CD4-positive, CD25-positive, alpha-beta regulatory T cell (primary cell): ENCODE results near the gene SH2B3. TPM values are rescaled to one million over a fixed set of nuclear protein-coding genes. Genes with fewer than 3 reads are reported as not detected.

Experiments
- ATAC-seq, 2 donors: fragments of 150-1000 bp; cut with Tn5 transposase; one replicate each; pipeline ENCODE4 v1.10.0; 2021; ENCODE audit warnings: low read depth in 2 of 2, moderate number of reproducible peaks in 2 of 2, moderate library complexity in 1 of 2
- DNase-seq, 3 donors: peaks; one replicate each; pipeline versions ENCODE4 v3.0.0 to v3.0.0-alpha.2; 2012 to 2022; ENCODE audit warnings: mixed read lengths in 1 of 3
- H3K27ac ChIP-seq: one replicate; pipeline ENCODE4 v1.7.0; 2013; ENCODE audit warnings: mild to moderate bottlenecking, low read length; ENCODE audit not compliant: insufficient read depth, poor library complexity, severe bottlenecking
- H3K27me3 ChIP-seq: one replicate; pipeline ENCODE4 v1.7.0; 2013; ENCODE audit warnings: low read length; ENCODE audit not compliant: control insufficient read depth, insufficient read depth
- H3K36me3 ChIP-seq: one replicate; pipeline ENCODE4 v1.7.0; 2013; ENCODE audit warnings: mild to moderate bottlenecking, low read length, moderate library complexity; ENCODE audit not compliant: control insufficient read depth, insufficient read depth
- H3K4me1 ChIP-seq: 2 replicates; pipeline ENCODE4 v1.7.0; 2013; ENCODE audit warnings: mild to moderate bottlenecking, low read length; ENCODE audit not compliant: insufficient read depth, control insufficient read depth, poor library complexity, severe bottlenecking
- H3K4me3 ChIP-seq: one replicate; pipeline ENCODE4 v1.7.0; 2013; ENCODE audit warnings: low read depth, mild to moderate bottlenecking, low read length, moderate library complexity
- H3K9me3 ChIP-seq, 2 experiments: 1 replicate in 1 of 2; 2 replicates in 1 of 2; pipeline ENCODE4 v1.7.0; 2013; ENCODE audit warnings: low read length in 2 of 2, mild to moderate bottlenecking in 1 of 2, moderate library complexity in 1 of 2; ENCODE audit not compliant: control insufficient read depth in 2 of 2
- H3K27ac Mint-ChIP-seq, 3 donors: one replicate each; pipeline ENCODE4 v1.8.0; 2020 to 2022; ENCODE audit warnings: mild to moderate bottlenecking in 3 of 3, mixed read lengths in 3 of 3, moderate library complexity in 2 of 3
- H3K27me3 Mint-ChIP-seq: one replicate; pipeline ENCODE4 v1.8.0; 2022; ENCODE audit warnings: mild to moderate bottlenecking, mixed read lengths
- H3K36me3 Mint-ChIP-seq: one replicate; pipeline ENCODE4 v1.8.0; 2020; ENCODE audit warnings: mixed read lengths
- H3K4me1 Mint-ChIP-seq, 4 donors: one replicate each; pipeline ENCODE4 v1.8.0; 2020 to 2022; ENCODE audit warnings: mixed read lengths in 4 of 4, mild to moderate bottlenecking in 1 of 4
- H3K4me3 Mint-ChIP-seq, 4 donors: one replicate each; pipeline ENCODE4 v1.8.0; 2020 to 2022; ENCODE audit warnings: mild to moderate bottlenecking in 4 of 4, mixed read lengths in 4 of 4, moderate library complexity in 3 of 4
- H3K9me3 Mint-ChIP-seq, 7 donors: one replicate each; pipeline ENCODE4 v1.8.0; 2020 to 2022; ENCODE audit warnings: mixed read lengths in 7 of 7, mild to moderate bottlenecking in 3 of 7, moderate library complexity in 2 of 7
- polyA plus RNA-seq, 4 donors: library from polyadenylated mRNA; unstranded; fragments of 300-500 nt; fragmentation: Illumina TruSeq; gene quantifications; one replicate each; pipeline ENCODE4 v1.2.3, GENCODE V29; 2021
- total RNA-seq: library from RNA; stranded (reverse); gene quantifications from one replicate; pipeline ENCODE4 v1.2.3, GENCODE V29; 2022

SH2B3 gene
- total and polyA plus RNA-seq, 5 donors from 2014 or later = 1.6 to 25.7 (median 3.9) TPM

GRCh38 chr12:111444925-111445725 is 39.4 kb downstream of the SH2B3 start:
- peak overlapping the region; percentile 45 to 83 (median 68) for H3K4me3 Mint-ChIP-seq
- no peaks in the 10 kb centered on the region for H3K27me3 Mint-ChIP-seq
- ATAC-seq (peak; percentile 95 to 97), DNase-seq (peak; percentile 61 to 95 (median 81))
- H3K4me1 Mint-ChIP-seq = peaks cover 5 to 81% (median 50%) of the 10 kb centered on the region in 4 donors
- Histone ChIP-seq H3K27me3 (no peaks in the 10 kb centered on the region), H3K4me3 (no peak overlapping the region), H3K4me1 (peaks cover 41% of the 10 kb centered on the region), H3K36me3 (peaks cover 33% of the 10 kb centered on the region), H3K27ac (peak overlapping the region; percentile 81), H3K9me3 (no peaks in the 10 kb centered on the region)
- H3K27ac Mint-ChIP-seq = peak overlapping the region; percentile 32 to 95 (median 94)
- peaks cover 33% of the 10 kb centered on the region for H3K36me3 Mint-ChIP-seq
- H3K9me3 Mint-ChIP-seq = no peaks in the 10 kb centered on the region

GRCh38 chr12:111445726-111446581 is 40.2 kb downstream of the SH2B3 start:
- H3K36me3 ChIP-seq = peaks cover 41% of the 10 kb centered on the region
- no peaks in the 10 kb centered on the region for H3K9me3 ChIP-seq
- peaks cover 41% of the 10 kb centered on the region for H3K4me1 ChIP-seq
- no peaks in the 10 kb centered on the region for H3K27me3 ChIP-seq
- ATAC-seq (no peak), DNase-seq (no peak)
- no peaks in the 10 kb centered on the region for H3K9me3 Mint-ChIP-seq
- H3K36me3 Mint-ChIP-seq = peaks cover 40% of the 10 kb centered on the region
- no peak overlapping the region for H3K4me3 ChIP-seq
- no peaks in the 10 kb centered on the region for H3K27me3 Mint-ChIP-seq
- peaks cover 5 to 80% (median 48%) of the 10 kb centered on the region in 4 donors for H3K4me1 Mint-ChIP-seq
- peak overlapping the region; percentile 34 to 95 (median 73) for H3K27ac Mint-ChIP-seq
- peak overlapping the region; percentile 81 for H3K27ac ChIP-seq
- H3K4me3 Mint-ChIP-seq = peak overlapping the region in 2 of 4 donors; percentile 45 to 50

- H3K27ac Mint-ChIP-seq = peak overlapping the region; percentile 34 to 95 (median 73)
These were observed 41.2 kb downstream of the SH2B3 start for GRCh38 chr12:111446631-111447570.

GRCh38 chr12:111447571-111448265 is 42.0 kb downstream of the SH2B3 start:
- DNase-seq (no peak), ATAC-seq (no peak)
- Mint-ChIP-seq H3K4me3 (peak overlapping the region in 1 of 4 donors; percentile 53), H3K9me3 (no peaks in the 10 kb centered on the region), H3K27ac (peak overlapping the region in 2 of 3 donors; percentile 6 to 77), H3K27me3 (no peaks in the 10 kb centered on the region), H3K4me1 (peaks cover 11 to 70% (median 43%) of the 10 kb centered on the region in 4 donors), H3K36me3 (peaks cover 47% of the 10 kb centered on the region)
- Histone ChIP-seq H3K9me3 (no peaks in the 10 kb centered on the region), H3K27ac (no peak overlapping the region), H3K4me1 (peaks cover 37% of the 10 kb centered on the region), H3K36me3 (peaks cover 52% of the 10 kb centered on the region), H3K27me3 (no peaks in the 10 kb centered on the region), H3K4me3 (no peak overlapping the region)

More at GRCh38 chr12:111446631-111447570, 41.2 kb downstream of the SH2B3 start:
- Histone ChIP-seq H3K4me3 (no peak overlapping the region), H3K27ac (no peak overlapping the region), H3K4me1 (peaks cover 38% of the 10 kb centered on the region), H3K36me3 (peaks cover 46% of the 10 kb centered on the region), H3K9me3 (no peaks in the 10 kb centered on the region), H3K27me3 (no peaks in the 10 kb centered on the region)
- ATAC-seq (no peak), DNase-seq (no peak)
- H3K4me3 Mint-ChIP-seq = no peak overlapping the region
- H3K27me3 Mint-ChIP-seq = no peaks in the 10 kb centered on the region
- no peaks in the 10 kb centered on the region for H3K9me3 Mint-ChIP-seq
- H3K4me1 Mint-ChIP-seq = peaks cover 11 to 76% (median 47%) of the 10 kb centered on the region in 4 donors
- peaks cover 47% of the 10 kb centered on the region for H3K36me3 Mint-ChIP-seq

GRCh38 chr12:111448266-111448830 is 42.6 kb downstream of the SH2B3 start:
- H3K9me3 ChIP-seq = no peaks in the 10 kb centered on the region
- Mint-ChIP-seq H3K9me3 (no peaks in the 10 kb centered on the region), H3K27me3 (no peaks in the 10 kb centered on the region), H3K36me3 (peaks cover 41% of the 10 kb centered on the region), H3K27ac (peak overlapping the region in 2 of 3 donors; percentile 6 to 77), H3K4me3 (peak overlapping the region in 1 of 4 donors; percentile 53), H3K4me1 (peaks cover 9 to 63% (median 37%) of the 10 kb centered on the region in 4 donors)
- DNase-seq (no peak), ATAC-seq (no peak)
- H3K27me3 ChIP-seq = no peaks in the 10 kb centered on the region
- peaks cover 55% of the 10 kb centered on the region for H3K36me3 ChIP-seq
- no peak overlapping the region for H3K4me3 ChIP-seq
- peaks cover 31% of the 10 kb centered on the region for H3K4me1 ChIP-seq
- no peak overlapping the region for H3K27ac ChIP-seq

DNA sequence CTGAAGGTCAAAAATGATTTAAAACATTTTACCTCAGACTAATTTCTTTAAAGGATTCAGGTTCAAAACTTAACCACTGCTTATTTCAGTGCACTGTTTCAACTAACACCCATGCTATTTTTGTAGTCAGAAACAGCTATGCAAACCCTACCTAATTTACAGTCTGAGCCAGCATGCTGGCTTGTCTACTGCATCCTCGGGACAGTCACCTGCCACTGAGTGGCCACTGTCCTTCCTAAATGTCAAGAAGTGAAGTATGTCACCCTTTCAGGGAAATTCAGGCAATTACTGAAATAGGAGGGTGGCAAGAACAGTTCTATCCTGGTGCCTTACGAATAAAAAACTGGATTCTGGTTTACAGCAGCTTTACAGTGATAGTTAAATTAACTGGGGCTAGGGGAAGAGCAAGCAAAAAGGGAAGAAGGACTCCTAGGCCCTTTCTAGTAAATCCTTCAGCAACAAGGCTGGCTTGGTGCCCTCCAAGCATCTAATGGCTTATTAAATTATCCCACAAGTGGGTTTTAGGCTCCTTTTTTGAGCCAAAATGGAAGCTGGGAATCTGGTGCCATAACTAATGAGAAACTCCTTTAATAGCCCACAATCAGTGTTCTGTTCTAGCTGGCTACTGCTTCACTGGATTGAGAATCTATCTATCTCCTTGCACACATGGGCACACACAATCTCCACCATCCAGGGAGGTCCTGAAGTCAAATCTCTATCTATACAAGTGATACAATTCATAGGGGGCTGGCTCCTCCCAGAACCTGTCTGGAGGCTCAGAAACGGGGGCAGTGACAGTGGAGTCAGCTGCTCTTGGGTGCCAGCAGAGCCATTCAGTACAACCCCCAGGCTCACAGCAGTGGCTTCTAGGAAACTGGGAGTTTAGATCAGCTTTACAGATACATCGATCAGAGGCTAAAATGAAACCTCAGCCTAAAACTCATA is 43.4 kb downstream of the SH2B3 start:
- no peak overlapping the region for H3K4me3 ChIP-seq
- peaks cover 63% of the 10 kb centered on the region for H3K36me3 ChIP-seq
- no peaks in the 10 kb centered on the region for H3K27me3 ChIP-seq
- peaks cover 6 to 56% (median 31%) of the 10 kb centered on the region in 4 donors for H3K4me1 Mint-ChIP-seq
- H3K27ac ChIP-seq = no peak overlapping the region
- H3K4me3 Mint-ChIP-seq = no peak overlapping the region
- no peaks in the 10 kb centered on the region for H3K27me3 Mint-ChIP-seq
- no peaks in the 10 kb centered on the region for H3K9me3 ChIP-seq
- H3K36me3 Mint-ChIP-seq = peaks cover 44% of the 10 kb centered on the region
- peaks cover 23% of the 10 kb centered on the region for H3K4me1 ChIP-seq
- no peaks in the 10 kb centered on the region for H3K9me3 Mint-ChIP-seq
- DNase-seq = no peak
- no peak for ATAC-seq
- peak overlapping the region; percentile 28 to 81 (median 77) for H3K27ac Mint-ChIP-seq
